Activated CD8-positive, alpha-beta memory T cell treated with anti-CD3 and anti-CD28 coated beads for 48 hours (primary cell): Measurements from ENCODE around the gene DLGAP5.
A peak's percentile ranks its signal among the peaks of the same experiment; 100 is the strongest.

Experiments used
- DNase-seq, 3 experiments: peaks; one replicate each; pipeline ENCODE4 v3.0.0-alpha.2; 2020; ENCODE audit warnings: low read depth in 2 of 3, low spot score in 2 of 3

DLGAP5 gene

DNA sequence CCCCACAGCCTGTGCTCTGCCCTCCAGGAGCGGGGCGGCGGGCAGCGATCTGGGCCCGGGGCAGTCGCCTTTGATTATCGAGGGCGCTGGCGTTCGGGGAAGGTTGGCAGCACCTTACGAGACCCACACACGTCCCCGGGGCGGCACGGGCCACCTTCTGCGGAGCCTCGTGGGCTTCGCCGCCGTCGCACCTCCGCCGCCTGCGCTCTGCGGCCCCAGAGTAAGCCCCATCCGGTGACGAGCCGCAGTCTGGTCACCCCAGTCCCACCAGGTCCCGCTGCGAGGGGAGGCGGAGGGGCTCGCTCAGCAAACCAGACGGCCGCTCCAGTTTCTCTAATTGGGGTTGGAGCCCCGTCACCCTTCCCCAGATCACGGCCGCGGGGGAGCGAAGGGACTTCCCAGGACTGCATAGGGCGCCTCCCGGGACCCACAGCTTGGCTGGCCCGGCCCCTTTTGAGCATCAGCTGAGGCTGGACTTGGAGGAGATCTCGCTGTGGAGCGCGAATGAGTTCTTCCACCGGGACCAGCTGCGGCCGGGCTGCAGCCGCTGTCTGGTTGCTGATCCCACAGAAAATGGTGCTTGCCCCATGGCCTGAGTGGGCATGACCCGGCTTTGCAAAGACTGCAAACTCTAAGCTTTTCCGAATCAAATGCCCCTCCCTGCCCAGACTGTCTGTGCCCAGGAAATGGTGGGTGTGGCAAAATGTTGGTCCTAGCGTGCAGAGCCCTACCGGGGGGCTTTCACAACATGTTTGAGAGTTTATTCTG lies 61.8 kb downstream of the DLGAP5 start:
- DNase-seq, result peak in 1 of 3 experiments; percentile 20

DNA sequence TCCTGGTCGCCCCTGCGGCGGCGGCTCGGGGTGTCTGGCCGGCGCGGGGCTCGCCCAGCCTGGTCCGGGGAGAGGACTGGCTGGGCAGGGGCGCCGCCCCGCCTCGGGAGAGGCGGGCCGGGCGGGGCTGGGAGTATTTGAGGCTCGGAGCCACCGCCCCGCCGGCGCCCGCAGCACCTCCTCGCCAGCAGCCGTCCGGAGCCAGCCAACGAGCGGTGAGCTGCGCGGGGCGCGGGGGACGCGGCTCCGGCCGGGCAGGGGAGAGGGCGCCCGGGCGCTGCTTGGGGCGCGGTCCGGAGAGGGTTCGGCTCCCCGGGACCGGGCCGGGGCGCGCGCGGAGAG lies 62.3 kb downstream of the DLGAP5 start, which contains the start of gene LGALS3:
Gene LGALS3, plus strand, starts transcription at position 167 of the 342 bp plus-strand sequence. CDS start 8,122 bp downstream, outside the sequence.
- no peak for DNase-seq

DNA sequence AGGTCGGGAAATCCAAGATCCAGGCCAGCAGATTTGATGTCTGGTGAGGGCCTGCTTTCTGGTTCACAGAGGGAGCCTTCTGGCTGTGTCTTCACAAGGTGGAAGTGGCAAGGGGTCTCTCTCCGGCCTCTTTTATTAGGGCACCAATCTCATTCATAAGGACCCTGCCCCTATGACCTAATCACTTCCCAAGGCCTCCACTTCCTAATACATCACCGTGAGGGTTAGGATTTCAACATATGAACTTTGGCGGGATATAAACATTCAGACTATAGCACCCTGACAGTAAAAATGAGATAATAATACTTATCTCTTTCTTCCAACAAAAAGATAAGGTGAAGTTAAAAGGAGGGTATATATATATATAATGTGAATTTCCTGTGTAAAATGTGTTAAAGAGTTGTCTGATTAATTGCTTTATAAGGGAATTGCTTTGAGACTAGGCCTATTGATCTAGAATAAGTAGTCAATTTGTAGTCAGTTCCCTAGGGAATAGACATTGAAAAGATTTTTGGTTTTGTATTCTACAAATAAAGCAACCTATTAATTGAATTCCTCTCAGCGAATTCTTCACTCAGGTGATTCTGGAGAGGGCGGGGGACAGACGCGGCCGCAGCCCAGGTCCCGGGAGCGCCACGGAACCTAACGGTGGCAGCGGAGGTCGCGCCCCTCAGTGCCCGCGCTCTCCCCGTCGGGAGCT lies 62.8 kb downstream of the DLGAP5 start:
- DNase-seq, result no peak

DNA sequence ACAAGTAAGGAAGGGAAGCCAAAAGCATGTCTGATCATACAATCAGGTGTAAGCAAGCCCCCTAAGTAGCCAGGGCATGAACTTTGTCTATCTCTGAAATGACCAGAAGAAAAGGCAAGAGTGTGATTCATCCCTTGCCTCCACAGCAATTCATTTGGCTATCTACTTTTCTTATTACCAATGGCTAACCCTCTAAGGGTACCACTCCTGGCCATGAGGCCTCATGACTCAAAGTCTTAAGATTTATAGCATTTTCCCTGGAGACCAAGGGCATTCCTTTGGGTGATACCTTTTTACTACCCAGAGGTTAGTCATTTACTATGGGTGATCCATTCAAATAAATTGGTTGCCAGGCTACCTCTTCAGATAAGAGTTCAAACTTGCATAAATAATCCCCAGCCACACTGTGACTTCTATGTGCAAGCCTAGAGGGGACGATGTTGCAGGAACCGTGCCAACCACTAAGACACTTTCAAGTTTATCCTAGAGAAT lies 63.9 kb downstream of the DLGAP5 start:
- no peak for DNase-seq

DNA sequence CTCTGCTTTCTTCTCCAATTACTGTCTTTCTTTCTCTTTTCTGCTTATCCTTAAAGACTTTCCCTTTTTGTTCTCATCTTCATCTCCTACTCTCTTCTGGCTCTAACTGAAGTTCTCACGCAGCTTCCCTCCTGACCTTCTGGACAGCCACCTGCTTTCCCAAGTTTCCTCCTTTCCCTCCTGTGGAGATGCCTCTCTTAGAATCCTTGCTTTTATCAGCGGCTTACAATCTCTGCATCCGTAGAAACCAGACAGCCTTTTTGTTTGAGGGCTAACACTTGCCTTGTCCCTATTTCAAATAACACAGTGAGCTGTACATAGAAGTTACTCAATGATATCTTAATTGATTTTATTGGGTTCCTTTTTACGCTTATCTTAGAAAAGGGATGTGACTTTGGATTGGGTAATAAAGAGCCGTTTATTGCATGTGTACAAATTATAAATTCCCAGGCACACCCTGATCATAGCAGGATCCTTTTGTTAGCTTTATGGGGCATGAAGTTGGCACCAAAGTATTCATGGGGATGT lies 64.4 kb downstream of the DLGAP5 start:
- no peak for DNase-seq

DNA sequence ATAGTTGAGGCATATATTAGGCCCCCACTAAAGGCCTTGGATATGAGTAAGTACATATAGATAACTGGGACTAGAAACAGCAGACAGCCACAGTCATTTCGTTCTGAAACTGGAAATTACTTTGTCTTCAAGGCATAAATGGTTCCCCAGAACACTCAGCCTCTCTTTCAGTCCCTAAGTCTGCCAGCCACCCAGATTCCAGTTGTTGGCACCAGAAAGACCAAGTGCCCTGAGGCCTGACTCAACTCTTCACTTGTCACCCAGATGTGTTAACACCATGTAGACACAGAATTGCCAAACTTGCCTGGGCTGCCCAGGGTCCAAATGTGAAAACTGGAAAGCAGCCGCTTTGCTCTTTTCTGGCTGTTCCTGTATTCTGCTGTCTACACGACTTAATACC lies 65.4 kb downstream of the DLGAP5 start:
- no peak for DNase-seq

DNA sequence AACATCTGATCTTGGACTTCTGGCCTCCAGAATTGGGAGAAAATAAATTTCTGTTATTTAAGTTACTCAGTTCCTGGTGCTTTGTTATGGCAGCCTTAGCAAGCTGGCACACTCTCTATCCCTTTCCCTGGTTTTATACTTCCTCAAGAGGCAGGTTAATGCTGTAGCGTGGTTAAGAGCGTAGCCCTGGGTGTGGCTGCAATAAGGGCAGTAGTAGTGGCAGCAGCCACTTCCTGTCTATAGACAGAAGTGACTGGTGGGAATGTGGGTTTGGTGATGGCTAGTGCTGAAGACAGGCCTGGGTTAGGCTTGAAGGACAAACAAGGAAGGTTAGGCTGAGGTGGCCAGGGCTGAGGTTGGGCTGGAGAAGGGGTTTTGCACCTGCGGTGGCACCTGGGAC lies 66.0 kb downstream of the DLGAP5 start:
- DNase-seq, result no peak

DNA sequence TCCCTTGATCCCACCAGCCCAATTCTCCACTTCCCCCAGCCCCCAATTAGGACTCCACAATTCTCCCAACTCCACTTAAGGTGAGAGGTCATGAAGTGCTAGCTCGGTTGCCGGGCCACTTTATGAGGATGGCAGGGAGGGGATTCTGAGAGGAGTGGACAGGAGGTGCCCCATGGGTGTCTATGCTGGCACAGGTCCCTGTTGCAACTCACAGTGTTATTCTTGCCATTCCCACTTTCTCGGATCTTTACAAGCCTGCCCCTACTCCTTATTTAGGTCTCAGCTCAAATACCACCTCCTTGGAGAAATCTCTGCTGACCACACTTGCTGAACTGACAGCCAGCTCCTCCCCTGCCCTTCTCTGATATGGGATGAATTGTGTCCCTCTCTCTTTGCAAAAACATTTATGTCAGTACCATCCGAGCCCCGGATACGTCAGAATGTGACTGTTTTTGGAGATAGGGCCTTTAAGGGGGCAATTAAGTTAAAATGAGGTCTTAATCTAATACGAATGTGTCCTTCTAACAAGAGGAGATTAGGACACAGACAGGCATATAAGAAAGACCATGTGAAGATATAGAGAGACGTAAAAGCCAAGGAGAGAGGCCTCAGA lies 66.5 kb downstream of the DLGAP5 start:
- DNase-seq, result no peak

DNA sequence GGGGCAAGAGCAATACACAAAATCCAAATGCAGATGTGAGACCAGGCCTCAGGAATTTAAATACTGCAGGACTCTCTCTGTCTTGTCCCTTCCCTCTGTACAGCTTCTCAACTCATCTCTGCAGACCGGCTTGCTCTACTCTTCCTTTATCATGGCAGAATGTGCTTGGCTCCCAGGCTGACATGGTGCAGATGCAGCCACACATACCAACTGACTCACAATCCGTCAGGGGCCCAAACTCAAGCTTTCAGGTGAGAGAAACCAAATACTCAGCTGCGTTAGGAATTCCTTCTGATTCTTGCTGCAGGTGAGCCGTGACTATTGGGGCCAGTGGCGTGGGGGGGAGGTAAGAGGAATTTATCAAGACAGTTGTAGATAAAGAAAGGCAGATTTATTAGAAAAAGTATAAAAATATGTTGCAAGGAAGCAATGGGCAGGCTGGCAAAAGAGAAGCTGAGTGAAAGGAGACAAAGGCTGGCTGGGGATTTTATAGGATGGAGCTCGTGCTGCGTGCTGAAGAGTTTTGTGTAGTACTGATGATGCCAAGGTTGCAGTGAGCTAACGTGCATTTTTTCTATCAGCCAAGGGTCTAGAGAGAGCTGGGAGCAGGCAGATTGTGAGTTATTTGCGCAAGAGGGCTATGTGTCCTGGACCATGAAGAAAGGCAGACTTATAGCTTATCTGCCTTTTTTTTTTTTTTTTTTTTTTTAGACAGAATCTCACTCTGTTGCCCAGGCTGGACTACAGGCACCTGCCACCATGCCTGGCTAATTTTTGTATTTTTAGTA lies 67.3 kb downstream of the DLGAP5 start:
- DNase-seq, result no peak

DNA sequence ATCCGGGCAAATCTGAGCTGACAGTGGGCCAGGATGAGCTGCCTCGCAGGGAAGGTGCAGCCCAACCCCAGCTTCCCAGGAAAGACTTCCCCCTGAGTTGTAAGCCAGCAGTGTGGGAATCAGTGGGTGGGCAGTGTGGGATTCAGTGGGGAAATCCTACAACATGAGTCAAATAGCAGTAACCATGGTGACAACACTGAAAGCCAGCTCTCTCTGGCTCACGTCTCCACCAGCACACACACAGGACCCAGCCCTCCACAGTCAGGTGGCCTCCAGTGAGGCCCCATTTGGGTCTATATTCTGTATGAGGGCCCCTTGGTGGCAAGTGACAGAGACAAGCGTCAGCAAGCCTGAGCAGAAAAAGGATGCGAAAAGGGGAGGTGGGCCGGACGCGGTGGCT lies 68.3 kb downstream of the DLGAP5 start:
- no peak for DNase-seq

DNA sequence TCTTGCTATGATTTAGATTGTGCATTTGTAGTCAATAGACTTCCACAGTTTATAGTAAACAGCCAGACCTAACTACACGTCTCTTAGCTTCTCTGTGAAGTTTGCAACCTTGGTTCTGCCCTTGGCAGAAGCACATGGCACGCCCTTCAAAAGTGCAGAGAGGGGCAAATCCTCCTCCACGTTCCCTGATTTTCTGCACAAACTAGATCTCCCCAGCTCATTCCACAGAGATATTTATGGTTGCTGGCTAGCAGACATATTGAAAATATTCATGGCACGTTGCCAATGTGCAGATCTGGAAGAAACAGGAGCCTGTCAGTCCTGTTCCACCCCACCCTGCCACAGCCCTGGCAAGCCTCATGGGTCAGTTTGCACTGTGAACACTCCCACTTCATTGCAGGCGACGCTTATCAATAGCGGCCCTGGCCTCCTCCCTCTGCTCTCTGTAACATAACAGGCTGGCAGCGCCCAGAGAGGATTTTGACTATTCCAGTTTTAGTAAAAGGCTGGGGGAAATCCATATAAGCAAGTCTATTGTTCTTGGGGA lies 68.9 kb downstream of the DLGAP5 start:
- DNase-seq, result no peak

DNA sequence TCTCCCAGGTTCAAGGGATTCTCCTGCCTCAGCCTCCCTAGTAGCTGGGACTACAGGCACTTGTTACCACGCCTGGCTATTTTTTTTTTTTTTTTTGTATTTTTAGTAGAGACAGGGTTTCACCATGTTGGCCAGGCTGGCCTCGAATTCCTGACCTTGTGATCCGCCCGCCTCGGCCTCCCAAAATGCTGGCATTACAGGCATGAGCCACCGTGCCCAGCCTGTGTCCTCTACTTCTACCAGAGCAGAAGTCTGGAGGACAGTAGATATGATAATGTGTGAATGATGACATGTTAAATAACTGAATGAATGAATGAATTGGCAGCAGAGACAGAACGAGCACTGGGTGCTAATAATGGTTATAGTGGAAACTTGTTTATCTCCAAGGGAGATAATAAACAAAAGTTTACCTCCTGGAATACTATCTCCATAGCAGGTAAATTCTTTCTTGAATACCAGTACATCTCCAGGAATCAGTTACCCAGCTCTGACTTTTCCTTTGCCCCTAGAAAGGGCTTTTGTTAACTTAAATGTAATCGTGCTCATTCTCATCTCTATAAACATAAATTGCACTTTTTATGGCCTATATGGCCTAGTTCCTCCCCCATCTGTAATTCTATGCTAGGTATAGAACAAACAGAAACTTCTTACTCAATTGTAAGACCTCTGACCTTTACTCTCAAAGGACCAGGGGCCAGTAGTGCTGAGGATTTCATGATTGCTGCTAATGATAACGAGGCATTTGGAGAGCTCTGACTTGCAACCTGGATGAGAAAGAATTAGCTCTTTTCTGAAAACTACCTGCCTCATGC lies 69.6 kb downstream of the DLGAP5 start:
- DNase-seq, result no peak

DNA sequence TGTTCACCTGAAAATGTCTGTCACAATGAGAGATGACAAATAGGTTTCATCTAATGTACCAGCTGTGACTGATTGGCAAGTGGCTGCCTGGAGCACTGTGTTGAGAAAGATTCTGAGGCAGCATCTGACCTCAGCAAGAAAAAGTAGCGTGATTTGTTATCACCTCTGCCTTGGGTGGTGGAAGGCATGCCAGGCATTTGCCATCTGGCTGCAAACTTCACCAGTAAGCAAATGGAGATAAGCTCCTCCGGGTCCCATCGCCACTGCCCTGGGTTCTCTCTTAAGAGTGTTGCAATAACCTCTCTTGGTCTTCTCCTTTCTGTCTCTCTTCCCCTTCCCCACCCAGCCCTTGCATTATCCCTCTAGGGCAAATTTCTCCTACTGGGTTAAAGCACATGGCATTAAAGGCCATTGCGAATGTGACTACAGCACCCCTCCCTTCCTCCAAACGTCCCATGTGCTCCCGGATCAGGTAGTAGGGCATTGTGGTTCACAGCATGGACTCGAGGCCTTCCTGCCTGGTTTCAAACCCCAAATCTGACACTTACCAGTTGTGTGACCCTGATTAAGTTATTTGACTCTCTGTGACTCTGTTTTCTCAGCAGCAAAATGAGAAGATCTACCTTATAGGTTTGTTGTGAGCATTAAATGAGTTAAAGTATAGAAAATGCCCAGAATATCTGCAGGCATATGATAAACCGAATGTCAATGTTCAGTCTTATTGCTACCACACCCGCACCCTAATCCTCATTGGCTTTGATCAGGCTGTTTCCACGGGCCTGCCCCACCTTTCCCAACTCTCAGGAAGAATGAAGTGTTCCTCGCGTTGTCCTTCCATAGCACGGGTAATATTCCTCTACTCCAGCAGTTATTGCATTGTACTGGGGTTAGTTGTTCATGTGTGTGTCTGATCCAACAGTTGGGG lies 70.6 kb downstream of the DLGAP5 start:
- no peak for DNase-seq

DNA sequence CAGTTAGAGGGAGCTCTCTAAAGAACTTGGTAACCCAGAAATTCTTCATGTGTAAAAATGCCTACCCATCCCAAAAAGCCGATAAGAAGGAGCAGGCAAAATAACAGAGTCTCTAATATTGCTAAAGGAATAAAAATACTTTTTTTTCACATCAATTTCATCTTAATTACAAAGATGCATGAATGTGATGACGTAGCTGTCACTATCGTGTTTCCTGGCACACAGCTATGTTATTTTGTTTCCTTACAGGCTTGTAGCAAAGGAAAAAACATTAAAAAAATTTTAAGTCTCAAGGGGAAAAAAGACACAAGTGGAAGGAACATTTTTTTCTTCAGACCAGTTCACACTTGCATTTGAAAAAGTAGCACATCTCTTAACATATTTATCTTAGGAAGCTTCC lies 72.6 kb downstream of the DLGAP5 start:
- DNase-seq, result no peak

DNA sequence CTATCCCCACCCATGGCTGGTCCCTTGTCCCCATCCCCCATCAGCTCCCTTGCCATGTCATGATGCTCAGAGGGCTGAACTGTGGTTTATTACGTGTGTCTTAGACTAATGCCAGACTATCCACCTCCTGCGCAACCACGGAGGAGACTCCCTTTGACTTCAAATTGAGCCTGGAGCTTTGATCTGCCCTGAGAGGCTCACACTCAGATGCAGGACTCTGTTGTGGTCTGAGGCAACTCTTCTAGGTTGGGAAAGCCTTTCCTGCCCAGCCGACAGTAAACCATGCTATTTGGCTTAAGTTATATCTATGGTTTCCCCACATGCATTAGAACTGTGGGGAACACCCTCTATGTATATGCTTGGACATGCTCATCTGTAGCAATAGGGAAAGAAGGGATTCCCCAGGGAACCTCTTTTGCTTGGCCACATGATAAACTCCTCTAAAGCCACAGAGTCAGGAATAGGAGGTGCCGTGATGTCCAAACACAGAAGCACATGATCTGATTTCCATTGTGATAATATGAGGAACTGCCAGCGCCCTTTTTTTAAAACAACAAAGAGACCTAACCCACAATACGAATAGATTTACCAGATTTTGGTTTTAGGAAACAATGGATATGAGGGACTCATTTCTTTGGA lies 73.5 kb downstream of the DLGAP5 start:
- DNase-seq, result no peak

DNA sequence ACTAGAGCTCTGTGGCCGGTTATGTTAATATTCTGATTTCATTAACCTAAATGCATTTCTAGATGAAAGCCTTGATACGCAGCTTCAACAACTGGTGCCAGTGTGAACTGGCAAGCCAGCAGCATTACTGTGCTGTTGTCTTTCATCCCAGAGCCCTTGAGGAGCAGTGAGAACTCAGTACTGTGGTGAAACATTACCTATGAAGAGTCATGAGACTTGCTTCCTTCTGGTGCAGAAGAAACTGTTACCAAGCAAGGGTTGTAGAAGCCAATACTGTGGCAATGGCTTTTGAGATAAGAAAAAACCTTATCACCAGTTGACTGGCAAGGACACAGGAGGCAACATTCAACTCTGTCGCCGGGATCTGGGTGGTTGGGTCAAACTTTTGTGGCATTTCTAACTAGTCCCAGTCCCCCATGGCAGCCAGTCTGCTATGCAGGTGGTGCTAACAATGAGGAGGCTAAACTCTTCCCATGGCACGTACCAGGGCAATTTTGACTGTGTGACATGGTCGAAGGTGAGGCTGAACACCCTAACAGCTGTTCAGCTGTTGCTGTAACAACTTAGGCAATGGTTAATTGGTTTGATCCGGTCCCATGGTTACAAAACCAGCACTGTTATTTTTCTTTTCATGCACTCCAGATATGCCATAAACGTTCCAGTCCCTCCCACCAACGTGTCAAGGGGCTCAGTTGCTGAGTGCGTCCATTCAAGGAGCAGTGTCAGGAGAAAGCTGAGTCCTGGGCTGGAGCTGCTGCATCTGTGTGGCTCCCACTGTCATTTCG lies 74.9 kb downstream of the DLGAP5 start:
- DNase-seq, result no peak

DNA sequence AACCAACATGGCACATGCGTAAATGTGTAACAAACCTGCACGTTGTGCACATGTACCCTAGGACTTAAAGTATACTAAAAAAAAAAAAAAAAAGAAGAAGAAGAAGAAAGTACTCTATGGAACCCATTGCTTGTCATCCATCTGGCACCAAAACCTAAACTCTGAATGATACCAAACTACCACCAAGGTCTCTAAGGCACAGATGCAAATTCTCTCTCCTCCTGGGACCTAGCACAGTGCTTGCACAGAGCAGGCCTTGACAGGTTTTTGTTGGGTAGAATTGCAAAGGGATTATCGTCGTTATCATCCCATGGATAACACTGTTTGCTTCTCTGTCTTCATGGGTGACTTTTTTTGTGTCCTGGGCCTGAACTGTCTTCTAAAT lies 75.5 kb downstream of the DLGAP5 start:
- no peak for DNase-seq

DNA sequence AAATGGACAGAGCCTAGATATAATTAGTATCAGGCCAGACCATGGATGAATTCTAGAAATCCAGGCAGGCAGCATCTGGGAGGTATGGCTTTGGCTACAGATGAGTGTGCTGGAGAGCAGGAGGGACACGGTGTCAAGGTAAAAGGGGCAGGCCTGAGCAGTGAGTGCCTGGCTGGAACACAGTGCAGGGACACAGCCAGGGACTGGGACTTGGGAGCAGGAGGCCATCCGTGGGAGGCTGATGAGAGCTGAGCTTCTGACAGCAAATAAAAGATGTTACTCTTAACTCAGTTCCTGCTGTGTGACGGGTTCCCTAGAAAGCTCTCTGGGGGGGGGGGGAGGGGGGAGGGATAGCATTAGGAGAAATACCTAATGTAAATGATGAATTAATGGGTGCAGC lies 75.9 kb downstream of the DLGAP5 start:
- no peak for DNase-seq
